NCI-H82 (cell line): Measurements from ENCODE around the gene ADAMTSL1.

Experiments
- DNase-seq: peaks from one replicate; lab custom pipeline; 2025; lab: John Stamatoyannopoulos, UW

The ADAMTSL1 gene

DNA sequence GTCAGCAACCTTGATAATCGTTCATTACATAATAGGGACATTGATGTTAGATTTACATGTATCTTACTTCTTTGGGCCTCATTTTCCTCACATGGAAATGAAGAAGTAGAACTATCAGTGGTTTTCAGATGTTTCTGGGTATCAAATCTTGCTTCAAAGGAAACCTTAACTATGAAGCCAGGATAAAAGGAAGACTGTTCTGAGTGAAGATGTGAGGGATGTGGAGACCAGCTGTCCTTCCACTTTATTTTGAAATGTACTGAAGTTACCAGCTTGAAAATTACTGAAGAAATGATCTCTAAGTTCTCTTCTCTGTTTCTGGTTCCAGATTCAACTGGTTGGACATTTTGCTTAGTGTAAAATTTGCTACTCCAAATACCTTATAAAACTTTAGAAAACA, 186.0 kb downstream of the ADAMTSL1 start:
- DNase-seq: no peak

DNA sequence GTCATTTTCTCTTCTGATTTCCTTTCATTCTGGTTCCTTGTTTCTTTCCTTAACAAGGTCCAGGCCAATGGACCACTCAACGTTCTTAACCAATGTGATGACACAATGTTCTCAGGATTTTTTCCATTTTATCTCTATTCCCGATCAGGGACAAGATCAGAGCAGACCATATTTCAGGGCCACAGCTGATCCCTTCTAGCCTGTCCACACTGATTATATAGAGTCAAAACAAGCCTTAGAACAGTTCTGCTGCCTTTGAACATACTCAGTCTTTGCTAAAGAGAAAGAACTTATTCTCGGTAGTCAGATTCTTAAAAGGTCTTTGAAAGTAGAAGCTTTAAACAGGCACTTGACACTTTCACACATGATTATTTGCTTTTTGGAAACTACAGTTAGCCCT, 188.4 kb downstream of the ADAMTSL1 start:
- no peak for DNase-seq

DNA sequence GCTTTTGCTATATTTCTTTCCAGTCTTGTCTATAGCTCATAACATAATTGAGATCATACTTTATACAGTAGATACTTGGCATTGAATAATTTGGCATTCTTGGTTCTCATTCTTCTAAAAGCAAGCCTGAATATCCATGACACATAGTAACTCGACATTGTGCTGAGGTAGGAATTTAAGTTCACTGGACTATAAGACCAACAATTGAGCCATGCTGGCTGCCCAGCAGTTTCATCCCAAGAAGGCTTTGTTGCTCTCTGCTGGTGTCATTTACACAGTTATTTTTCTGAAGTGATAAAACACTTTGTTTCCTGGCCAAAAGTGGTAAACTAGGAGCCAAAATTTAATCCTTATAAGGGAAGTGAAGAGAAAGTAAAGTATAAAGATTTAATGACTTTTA, 192.0 kb downstream of the ADAMTSL1 start:
- no peak for DNase-seq

DNA sequence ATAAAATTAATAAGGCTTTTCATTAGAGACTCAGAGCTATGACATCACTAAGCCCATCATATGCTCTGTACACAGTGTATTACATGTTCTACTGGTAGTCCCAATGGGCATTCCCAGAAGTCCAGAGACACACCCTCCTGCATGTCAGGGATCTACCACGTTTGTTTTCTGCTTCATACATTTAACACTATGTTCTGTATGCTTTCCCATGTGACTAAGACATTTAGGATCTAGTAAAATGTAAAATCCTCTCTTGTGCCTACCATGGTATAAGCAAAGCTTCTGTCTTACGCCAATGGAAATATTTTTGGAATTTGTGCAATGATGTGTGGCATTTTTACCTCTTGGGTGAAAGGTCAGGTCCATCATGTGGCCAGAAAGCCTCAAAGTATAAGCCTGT, 192.4 kb downstream of the ADAMTSL1 start:
- DNase-seq: no peak

DNA sequence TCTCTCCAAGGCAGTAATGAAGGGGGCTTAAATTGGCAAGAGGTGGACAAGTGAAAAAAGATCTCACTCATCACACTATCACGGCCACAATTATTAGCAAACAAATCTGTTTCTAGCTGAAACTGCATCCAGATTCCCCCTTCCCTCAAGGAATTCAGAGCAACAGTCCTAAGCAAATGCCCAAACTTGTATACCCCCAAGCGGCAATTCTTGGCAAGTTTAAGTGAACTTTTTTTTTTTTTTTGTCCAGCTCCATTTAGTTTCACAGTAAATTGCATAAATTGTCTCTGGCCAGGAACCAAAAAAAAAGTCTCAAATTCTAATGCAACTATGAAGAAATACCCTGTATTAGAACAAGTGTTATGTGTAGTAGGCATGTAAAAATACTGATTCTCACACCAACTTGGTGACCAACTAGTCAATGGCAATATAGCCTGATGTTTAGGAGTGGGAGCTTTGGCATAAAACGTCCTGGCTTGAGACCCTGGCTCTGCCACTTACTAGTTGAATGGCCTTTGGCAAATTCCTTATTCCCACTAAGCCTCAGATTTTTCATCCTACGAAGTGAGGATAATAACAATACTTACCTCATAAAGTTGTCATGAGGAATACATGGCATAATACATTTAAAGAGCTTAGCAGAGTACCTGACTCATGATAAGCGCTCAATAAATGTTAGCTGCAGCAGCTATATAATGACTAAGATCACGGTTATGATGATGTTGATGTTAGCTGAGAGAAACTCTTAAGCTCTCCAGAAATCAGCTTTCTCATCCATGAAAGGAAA, 193.2 kb downstream of the ADAMTSL1 start:
- no peak for DNase-seq

DNA sequence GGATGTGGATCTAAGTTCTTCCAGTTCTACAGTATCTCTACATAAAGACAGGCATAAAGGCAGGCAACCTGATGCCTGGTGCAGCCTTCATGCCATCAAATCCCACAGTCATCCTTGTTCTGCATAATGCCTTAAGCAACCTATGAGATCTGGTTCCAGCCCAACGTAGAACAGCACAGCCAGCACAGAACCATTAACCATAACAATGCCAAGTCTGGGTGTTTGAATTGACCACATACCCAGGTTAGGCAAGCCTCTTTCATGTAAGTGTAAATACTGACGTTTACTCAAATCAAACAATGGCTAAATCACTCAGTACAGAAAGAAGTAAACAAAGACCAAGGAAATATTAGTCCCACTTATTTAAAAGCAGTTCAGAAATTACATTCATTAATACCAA, 195.0 kb downstream of the ADAMTSL1 start:
- no peak for DNase-seq

DNA sequence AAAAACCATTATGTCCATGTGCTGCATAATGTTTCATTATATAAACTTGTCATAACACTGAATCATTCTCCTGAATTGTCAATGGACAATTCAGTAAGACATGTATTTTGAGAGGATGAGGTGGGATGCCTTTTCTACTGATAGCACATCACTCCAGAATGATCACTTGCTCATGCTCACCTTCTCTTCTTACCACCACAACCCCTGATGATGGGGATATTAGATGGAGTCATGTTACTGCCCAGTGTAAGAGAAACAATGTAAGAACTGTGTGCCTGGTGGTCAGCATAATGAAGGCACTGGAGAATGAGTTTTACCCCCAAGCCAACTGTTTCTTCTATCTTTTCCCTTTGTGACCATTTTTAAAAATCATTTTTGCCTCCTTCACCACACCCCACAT, 198.8 kb downstream of the ADAMTSL1 start:
- DNase-seq: no peak

DNA sequence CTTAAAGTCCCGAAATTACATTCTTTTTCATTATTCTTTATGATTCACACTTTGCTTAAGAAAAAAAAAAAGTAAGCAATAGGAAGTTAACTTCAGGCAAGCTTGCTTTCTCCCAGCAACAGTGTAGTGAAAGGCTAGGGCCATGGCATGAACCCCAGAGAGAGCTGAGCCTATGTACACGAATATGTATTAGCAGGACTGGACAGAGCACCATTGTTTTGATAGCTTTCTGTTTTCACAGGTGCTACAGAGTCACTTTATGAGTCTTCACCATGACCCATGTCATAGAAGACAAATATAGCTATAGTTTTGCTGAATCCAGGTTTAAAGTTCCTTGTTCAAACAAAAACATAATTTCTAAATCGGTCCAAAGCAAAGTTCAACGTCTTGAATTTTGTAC, 199.2 kb downstream of the ADAMTSL1 start:
- no peak for DNase-seq

DNA sequence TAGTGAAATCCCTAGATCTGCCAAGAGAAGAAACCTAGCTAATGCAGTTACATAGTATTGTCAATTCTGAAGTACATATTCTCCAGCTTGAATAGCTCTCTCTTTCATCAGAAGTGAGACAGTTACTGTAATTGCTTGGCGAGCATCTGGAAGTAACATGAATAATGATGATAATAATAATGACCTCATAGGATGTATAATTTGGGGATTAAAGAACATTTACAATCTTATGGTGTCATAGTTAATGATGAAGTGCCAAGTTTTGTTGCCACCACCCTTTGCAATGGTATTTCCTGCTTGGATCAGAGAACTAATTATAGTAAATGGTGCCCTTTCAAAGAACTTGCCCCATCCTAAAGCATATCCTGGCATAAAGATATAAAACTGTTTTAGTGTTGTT, 201.4 kb downstream of the ADAMTSL1 start:
- no peak for DNase-seq

DNA sequence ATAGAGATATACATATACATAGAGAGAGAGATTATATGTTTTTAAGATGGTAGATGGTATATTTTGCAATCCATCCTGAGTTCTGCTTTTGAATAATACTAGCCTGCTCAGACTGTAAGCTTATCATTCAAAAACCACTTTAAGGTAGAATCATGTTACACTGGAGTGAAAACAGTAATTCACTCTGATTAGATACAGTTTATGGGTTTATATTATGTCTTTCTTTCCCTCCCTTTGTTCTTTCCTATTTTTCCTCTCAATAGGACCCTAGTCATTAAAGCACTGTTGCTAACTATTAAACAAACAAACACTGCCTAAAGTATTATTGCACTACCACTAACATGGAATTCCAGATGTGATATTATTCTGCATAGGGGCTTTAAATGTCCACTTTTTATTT, 202.0 kb downstream of the ADAMTSL1 start:
- no peak for DNase-seq

DNA sequence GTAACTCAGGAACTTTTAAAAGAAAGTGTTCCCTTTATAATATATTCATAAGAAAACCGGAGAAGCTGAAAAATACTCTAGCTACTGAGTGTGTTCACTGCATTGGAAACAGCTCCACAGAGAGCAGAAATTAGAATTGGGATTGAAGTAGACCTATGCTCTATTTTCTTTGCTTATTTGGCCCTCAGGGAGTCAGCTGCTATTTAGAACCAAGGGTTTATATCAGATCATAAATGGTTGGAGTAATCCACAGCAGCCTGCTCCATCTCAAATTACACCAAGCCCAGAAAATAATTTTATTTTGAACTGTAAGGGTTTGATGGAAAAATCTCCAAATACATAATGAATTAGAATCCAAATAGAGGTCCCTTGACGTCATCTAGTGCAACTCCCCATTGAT, 202.6 kb downstream of the ADAMTSL1 start:
- DNase-seq: no peak

DNA sequence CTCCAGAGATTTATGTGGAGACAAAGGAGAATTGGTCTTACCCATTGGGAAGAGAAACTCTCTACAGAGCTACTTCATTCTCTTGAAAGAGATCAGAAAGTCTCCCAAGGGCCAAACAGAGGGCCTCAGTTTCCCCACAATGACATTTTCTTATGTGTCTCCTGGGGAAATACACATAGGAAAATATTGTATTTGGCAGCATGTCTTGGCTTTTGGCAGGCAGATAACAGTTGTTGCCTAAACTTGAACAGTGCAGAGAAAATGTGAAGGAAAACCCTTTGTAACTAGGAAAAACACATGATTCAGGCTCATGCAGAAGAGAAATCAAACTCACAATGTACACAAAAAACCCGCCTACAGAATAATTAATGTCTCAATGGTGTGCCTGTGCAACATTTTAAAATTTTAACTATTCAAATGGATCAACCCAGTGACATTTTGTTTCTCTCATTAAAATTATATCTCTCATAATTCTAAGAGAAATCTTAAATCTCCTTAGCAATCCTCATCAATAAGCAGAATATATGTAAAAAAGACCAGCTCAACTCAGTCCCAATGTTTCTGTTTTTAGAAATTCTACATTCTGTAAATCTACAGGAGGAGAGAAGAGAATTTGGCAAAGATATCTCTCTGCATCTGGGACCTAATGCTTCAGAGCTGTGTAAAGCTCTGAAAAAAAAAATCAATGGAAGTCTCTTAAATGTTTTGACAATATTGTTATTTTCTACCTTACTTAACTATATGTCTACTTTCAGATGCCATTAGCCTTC, 205.1 kb downstream of the ADAMTSL1 start:
- no peak for DNase-seq

DNA sequence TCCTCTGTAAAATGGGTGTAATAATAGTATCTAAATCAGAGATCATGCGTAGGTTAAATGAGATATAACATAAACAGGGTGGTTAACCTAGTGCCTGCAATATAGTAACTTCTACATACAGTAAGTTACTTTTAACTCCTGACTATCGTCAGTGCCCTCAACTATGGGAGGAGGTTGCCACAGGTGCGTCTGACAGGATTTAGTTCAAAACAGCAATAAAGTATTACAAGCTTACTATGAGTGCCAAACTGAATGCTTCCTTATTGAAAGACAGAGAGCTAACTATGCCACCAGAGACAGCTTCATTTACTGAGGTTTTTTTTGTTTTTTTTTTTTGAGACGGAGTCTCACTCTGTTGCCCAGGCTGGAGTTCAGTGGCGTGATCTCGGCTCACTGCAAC, 209.0 kb downstream of the ADAMTSL1 start:
- DNase-seq: no peak

DNA sequence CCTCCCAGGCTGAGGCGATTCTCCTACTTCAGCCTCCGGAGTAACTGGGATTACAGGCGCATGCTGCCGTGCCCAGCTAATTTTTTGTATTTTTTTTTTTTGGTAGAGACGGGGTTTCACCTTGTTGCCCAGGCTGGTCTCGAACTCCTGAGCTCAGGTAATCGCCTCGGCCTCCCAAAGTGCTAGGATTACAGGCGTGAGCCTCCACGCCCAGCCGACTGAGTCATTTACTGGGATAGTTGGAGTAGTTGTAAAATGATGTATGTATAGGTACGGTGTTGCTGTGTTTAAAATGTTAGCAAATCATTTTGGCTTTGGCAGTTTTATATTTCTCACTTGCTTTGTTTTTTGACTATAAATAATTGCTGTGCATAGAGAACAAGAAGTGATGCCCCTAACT, 209.4 kb downstream of the ADAMTSL1 start:
- no peak for DNase-seq

DNA sequence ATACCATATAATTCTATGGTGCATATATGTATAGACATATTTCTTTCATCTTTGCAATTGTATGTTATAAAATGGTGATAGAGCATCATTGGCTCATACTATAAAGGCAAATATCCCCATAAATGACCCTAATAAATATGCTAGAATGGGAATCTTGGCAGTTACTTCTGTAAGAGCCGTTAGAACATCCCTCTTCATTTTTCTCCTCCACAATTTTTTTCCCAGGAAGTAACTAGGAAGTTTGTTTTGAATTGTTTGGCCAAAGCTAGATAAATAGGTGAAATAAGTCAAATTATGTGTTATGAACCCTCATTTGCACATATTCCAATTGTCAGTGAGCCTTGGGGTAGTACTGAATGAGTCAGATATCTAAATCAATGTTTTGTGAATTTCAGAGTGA, 209.9 kb downstream of the ADAMTSL1 start:
- DNase-seq: no peak

DNA sequence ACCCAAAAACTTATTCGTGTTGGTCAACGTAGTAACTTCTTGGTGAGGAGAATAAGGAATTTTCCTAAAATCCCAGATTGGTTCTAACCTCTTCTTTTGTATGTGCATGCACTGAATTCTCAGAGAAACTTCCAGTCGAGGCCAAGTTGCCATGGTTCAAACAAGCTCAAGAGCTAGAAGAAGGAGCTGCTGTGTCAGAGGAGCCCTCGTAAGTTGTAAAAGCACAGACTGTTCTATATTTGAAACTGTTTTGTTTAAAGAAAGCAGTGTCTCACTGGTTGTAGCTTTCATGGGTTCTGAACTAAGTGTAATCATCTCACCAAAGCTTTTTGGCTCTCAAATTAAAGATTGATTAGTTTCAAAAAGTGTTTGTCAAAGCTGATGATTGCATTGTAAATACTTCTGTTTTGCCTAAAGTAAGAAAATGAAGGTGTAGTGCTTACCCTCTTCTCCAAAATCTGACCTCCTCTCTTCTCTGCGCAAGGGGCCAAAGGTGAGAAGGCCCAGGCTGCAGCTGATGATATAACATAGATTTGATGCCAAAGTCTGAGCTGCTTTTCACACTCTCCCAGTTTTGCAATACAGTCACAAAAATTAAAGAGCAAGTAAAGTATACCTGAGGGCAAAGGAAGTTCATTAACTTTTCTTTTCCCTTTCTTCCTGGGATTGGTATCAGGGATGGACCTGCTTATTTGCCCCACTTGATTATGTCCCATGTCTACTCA, 210.8 kb downstream of the ADAMTSL1 start:
- DNase-seq: no peak

DNA sequence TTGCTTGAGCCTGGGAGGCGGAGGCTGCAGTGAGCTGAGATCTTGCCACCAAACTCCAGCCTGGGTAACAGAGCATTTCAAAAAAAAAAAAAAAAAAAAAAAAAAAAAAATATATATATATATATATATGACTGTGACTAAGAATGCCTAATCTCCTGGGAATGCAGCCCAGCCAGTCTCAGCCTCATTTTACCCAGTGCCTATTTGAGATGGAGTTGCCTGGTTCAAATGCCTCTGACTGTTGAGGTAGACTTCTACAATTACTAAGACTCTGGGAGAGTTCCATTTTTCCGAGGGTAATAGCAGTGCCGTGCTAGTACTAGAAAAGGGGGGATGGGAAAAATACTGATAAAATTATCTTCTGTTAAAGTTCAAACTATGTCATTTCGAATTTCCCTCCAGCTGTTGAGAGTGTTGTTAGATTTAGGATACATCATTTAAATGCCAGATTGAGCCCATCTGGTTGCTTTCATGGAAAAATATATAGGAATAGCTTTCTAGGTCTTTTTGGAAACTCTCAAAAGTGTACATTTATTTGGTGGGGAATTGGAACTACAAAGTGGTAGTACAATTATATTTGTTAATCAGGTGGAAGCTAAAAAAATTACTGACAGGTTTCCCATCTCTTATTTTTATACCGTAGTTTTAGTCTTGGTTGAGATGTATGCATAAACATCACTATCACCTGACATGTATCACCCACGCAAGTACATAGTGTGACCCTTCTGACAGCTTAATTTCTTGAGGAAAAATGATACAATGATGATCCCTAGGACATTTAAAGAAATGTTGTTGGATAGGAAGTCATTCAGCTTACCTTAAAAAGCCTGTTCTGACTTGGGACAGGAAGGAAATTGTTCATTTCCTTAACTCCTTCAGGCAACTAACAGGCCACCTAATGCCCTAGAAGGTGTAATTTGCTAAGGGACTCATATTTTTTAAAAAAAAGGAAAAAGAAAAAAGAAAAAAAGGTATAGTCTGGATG, 214.9 kb downstream of the ADAMTSL1 start:
- no peak for DNase-seq

DNA sequence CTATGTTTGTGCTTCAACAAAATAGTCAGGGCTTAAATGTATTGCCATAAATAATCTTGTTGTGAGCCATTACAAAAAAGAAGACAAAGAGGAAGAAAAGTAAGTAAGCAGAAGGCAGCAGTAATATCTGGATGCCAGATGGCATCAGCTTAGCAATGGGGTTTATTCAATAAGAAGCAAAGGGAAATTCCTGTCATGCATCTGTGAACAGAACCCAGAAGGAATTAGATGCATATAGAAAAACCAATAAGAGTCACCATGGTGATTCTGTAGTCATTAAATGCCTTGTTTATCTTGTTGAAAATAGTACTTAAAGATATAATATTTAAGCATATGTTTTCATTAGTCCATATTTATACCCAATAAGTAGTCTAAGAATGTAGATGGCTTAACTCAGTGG, 216.0 kb downstream of the ADAMTSL1 start:
- peak; percentile 93 for DNase-seq

DNA sequence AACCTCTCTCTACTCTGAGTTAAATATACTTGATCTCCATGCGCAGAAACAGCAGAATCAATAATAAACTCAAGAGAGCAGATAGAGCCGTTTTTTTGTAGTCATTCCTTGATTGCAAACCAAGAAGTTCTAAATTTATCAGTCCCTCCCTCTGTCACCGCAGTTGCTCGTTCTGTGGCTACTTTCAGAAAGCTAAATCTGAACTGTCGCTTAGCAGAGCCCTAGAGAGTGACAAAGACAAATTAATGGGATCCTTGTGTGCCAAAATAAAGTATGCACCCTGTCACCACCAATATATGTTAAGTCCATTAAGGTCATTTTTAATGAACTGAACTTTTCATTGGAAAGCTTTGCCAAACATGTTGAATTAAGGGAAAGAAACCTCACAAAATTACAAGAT, 218.3 kb downstream of the ADAMTSL1 start:
- peak; percentile 7 for DNase-seq

DNA sequence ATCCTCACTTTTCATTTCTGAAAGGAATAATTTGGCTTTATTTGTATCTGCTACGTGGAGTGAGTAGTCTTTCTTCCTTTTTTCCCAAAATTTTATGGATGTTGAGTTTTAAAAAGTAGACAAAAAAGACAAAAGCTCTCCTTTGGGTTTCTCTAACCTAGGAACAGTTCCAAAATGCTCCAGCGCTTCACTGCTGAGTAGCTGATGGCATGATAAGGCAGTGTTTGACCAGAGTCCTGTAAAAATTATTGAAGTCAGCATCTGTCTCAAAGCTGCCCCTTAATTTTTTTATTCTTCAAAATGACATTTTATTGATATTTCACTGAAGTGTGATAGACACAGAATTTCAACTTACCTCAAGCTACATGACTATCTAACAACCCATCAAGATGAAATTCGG, 219.0 kb downstream of the ADAMTSL1 start:
- no peak for DNase-seq

DNA sequence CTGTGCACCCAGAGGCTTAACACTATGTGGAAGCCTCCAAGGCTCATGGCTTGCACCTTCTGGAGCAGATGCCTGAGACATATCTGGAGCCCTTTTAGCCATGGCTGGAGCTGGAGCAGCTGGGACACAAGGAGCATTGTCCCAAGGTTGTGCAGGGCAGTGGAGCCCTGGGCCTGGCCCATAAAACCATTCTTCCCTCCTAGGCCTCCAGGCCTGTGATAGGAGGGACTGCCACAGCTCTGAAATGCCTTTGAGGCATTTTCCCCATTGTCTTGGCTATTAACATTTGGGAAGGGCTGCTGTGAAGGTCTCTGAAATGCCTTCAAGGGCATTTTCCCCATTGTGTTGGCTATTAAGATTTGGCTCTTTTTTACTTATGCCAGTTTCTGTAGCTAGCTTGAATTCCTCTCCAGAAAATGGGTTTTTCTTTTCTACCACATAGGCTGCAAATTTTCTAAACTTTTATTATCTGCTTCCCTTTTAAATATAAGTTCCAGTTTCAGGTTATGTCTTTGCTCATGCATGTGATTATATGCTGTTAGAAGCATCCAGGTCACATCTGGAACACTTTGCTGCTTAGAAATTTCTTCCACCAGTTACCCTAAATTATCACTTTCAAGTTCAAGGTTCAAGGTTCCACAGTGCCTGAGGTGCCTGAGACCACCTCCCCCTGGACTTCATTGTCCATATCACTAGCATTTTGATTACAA, 221.2 kb downstream of the ADAMTSL1 start:
- no peak for DNase-seq
